Endometrial microvascular endothelial cells (primary cell): Measurements from ENCODE around the gene ARAP1. TPM values are rescaled to one million over a fixed set of nuclear protein-coding genes. Genes with fewer than 3 reads are reported as not detected.

ENCODE experiments used
- in situ Hi-C: cut with HindIII; loops from 2 replicates; pipeline ENCODE4 v1.10.0; 2017; ENCODE audit warnings: low sequenced_read_pairs, low pct_unique_long_range_greater_than_20kb; ENCODE audit errors: inconsistent ontology term
- total RNA-seq: library from RNA; depleted of rRNA; stranded (reverse); fragments of >200 nt; gene quantifications from one replicate; pipeline ENCODE4 v1.2.3, GENCODE V29; 2015; ENCODE audit errors: inconsistent ontology term

Gene ARAP1
- total RNA-seq, 1 donor from 2014 or later, result 76.5 TPM

DNA sequence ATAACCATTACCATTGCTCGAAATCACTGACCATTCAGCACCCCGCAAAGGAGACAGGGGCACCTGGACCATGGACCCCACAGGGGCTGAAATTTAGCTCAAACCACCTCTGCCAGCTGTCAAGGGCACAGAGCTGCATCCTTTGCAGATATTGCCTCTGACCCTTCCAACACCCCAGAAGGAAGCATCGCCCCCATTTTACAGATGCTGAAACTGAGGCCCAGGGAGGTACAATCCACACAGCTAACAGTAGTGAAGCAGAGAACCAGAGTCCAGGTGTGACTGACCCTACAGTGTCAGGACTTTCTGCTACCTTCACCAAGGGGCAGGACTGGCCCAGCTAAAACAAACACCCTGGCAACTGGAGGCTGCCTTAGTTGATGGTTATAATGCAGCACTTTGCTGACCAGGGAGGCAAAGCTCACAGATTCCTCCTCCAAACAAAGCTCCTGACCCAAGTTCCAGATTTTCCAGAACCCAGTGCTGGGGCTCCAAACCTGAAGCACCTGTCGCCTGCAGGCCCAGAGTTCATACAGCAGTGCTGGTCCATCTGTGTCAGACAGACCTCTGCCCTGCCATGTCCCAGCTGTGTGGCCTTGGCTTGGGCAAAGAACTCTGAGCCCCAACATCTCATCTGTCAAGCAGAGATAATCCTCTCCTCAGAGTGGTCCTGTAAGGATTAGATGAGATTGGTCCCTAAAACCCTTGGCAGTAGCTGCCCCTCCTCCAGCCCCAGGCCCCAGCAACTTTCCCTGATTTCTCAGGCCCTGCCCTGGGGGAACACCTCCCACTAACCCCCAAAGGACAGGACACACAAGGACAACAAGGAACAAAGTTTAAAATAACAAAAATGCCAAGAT is 15.2 kb upstream of the ARAP1 start:
- in situ Hi-C loops, result no loop called here

DNA sequence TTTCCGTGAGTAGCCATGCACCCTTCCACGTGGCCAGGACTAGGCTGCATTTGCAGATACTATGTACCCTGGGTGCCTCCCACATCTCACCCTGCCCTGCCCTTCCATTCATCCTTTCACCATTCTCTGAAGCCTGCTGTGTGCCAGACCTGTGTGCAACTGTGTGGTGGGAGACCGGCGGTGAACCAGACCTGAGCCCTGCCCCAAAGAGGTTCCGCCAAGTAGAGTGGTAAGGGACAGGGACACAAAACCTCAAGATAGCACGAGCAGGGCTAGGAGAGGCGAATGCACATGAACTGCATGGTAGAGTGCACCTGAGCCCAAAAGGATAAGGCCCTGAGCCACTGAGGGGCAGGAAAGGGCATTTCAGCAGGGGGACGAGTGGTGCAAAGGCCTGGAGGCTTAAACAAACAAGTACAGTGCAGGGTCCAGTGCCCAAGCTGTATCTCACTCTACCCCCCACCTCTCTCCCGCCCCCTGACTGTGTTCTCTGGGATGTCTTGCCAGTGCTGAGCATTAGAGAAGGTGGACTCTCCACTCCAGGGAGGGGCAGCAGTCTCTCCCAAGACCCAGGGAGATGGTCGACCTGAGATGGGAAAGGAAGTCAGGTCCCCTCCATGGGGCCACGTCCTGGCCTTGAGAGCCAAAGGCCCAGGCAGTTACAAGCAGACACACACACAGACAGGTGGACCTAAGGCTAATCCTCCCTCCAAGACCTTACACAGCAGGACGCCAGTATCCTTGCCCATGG is 14.1 kb upstream of the ARAP1 start:
- in situ Hi-C loops, result no loop called here

DNA sequence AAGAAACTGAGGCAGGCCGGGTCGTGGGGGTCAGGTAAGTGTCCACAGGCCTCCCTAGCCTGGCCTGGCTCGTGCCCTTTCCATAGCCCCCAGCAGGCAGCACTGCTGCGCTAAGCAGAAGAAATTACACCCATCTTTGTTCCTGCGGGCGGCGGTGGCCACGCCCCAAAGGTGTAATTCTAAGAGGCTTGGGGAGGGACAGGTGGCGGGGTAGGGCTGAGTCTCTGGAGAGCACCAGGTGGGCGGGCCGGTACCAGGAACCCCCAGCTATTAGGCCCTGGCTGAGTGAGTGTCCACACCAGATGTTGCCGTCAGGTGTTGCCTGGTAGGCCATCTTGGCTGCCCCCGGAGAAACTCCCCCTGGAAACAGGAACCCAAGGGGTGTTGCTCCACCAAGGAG is 12.3 kb upstream of the ARAP1 start:
- in situ Hi-C loops, result no loop called here

DNA sequence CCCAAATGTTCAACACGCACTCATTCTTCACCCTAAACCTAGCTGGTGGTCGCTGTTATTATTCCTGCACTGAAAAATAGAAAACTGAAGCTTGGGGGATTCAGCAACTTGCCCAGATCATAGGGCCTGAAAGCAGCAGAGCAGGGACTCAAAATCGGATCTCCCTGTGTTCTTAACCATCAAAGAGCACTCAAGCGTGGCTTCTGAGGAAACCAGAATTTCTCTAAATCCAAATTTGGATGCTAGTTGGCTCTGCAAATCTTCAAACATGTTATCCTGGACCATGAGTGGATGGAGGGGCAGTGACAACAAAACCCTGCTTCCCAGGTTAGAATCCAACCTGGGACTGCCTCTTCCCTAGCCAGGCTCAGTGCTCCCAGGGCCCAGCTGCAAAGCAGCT is 11.6 kb upstream of the ARAP1 start:
- in situ Hi-C loops, result no loop called here

DNA sequence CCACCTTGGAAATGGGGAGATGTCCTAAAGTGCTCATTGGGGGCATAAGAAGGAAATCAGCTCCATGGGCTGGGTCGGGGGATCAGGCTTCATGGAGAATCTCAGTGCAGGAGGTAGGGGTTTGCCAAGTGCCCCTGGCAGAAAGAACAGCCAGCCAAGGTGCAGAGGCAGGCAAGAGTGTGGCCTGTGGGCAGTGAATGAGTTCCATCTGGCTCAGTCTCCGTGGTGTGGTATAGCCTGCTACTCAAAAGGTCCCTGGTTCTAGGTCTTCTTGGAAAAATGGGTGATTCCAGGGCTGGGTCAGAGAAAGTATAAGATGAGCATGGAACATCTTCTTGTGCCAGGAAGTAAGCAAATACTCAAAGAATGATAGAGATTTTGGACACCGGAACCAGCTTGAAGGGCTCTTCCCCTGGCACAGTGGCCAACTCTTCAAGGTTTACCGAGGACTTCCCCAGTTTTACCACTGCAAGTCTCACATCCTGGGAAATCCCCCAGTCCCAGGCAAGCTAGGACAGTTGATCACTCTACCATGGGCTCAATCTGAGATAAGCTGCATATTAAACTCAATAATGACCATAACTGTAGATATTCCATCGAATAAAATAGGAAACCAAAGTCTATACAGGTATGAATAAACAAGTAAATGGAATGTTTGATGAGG is 10.6 kb upstream of the ARAP1 start:
- in situ Hi-C loops, result no loop called here

DNA sequence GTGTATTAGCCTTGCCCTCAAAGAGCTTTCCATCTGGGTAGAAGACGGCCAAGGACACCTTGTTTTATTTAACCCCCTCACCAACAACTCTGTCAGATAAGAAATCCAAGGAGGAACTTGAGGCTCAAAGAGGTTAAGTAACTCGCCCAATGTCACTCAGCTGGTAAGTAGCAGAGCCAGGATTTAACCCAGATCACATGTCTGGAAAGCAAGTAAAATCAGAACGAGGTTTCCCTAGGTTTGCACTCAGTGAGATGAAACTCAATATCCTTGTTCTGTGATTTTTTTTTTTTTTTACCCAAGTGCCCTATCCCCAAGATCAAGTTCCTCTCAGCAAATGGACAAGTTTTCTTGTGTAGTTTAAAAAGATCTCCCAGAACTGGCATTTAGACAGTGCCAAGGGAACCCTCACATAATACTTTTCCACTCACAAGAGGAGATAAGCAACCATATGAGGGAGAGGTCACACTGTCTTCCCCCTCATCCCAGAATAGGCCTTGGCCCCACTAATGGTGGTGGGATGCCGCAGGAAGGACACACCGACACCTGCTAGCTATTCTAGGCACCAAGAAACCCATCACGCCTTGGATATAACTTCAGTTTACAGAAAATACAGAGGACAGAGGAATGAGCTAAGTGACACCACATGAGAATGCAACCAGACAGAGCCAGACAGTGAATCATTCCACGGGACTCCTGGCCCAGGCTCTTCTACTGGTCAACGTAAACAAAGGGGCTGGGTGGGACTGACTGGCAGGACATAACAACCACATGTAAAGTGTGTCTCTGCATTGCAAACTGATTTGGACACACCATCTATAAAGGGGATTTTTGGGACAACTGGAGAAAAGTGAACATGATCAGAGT is 8.6 kb upstream of the ARAP1 start:
- in situ Hi-C loops, result no loop called here

DNA sequence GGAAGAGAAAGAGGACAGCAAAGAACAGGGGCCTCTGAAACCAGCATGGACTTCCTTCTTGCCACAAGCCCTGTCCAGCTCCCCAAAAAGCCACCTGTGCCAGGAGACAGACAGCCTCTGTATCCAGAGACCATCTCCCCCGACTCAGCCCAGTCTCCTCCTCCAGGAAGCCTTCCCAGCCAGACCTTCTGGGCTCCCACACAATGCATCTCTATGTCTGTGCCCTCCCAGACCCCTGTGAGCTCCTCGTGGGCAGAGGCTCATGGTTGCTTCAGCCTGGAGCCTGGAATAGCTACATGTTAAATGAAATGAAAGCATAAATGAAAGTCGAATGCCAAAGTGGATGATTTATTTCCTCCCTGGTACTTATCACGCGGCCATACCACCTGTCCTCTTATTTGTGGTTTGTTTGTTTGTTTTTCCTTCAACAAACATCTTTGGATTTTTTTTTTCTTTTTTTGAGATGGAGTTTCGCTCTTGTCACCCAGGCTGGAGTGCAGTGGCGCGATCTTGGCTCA is 7.3 kb upstream of the ARAP1 start:
- in situ Hi-C loops, result loop anchor here (10.0 kb wide), 1 partner anchor 55 kb away; the partner anchor contains the start of gene ATG16L2

DNA sequence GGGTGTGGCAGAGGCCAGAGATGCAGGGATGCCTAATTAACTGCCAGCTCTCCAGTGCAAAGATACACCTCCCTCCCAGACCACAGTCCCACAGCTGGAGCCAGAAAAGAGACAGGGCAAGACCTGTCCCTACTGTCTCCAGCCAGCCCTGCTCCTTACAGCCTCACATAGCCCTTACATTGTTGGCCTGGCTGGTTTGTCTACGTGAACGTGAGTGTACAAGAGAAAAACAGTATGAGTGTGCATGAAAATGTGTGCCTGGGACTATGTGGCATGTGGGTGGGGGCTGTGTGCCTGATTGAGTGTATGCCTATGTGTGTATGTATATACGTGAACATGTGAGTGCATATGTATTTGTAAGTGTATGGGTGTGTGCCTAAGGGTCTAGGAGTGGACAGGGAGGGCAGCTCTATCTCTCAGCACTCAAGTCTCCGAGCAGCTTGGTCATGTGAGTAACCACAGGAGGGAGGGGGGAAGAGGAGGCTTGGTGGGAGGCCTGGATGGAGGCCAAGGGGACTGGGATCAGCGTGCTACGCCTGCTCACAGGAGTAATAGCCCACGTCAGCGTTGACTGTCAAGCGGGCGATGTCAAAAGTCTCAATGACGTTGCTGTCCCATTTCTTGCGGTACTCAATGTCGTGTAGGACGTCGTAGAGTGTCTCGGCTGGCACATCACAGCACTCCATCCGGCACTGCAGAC is 6.6 kb upstream of the ARAP1 start:
- in situ Hi-C loops, result loop anchor here (10.0 kb wide), 1 partner anchor 56 kb away; the partner anchor contains the start of gene ATG16L2

DNA sequence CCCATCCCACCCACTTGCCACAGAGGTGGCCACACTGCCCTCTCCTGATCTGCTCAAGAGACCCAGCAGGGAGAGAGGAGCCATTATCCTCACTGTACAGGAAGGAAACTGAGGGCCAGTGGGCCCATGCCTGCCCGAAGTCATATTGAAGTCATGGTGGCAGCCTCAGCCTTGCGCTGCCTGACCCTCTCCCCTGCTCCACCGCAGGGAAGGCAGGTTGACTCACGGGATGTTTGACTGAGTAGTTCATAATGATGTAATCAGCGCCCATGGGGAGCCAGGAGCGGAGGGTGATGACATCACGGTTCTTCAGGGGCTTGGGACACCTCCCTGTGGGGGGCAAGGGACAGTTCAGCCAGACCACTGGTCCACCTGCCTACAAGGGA is 6.1 kb upstream of the ARAP1 start:
- in situ Hi-C loops, result loop anchor here (10.0 kb wide), 1 partner anchor 57 kb away; the partner anchor contains the start of gene ATG16L2

DNA sequence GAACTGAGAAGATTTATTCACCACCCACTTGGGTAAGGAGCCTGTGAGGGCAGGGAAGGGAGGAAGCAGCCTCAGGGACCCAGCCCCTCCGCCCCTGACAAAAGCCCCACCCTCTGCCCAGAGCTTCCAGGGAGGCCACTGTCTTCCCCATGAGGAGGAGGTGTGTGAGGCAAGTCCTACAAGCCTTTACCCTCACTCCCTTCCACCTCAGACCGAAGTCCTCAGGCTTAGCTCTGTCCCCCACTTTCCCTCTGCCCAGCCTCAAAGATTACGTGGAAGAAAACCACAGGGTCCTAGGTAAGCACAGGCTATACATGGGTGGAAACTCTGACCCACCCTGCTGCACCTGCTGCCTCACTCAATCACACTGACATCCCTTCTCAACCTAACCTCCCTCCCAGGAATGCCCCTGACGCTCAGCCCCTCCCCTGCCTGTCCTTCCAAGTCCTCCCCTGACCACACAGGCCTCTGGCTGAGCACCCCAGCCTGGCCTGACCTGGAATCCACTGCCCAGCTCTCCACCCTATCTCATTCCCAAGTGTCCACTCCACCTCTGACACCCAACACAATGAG is 3.6 kb upstream of the ARAP1 start:
- in situ Hi-C loops, result loop anchor here (10.0 kb wide), 1 partner anchor 59 kb away; the partner anchor contains the start of gene ATG16L2

DNA sequence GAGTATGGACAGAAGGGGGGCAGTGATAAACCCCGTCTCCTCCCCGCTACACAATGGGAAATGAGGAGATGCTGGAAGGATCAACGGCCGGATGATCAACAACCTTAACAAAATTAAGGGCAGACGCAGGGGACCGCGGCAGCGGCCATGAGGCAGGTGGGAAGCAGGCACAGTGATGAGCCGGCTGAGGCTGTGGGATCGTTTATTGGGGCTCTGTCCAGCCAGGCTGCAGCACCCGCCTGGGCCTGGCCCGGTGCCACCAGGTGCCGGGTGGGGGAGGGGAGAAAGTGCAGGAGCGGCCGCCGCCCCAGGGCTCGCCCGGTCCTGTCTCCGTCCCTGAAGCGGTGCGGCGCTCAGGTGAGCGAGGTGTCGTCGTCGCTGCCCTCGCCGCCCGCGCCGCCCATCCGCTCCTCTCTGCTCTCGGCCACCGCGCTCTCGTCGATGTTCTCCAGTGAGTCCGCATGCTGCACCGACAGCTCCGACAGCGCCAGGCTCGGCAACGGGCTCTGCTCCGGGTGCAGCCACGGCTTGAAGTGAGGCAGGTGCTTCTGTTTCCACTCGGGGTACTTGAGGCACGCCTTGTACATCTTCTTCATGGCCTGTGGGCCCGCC is 2.4 kb upstream of the ARAP1 start:
- in situ Hi-C loops, result loop anchor here (10.0 kb wide), 1 partner anchor 60 kb away; the partner anchor contains the start of gene ATG16L2

DNA sequence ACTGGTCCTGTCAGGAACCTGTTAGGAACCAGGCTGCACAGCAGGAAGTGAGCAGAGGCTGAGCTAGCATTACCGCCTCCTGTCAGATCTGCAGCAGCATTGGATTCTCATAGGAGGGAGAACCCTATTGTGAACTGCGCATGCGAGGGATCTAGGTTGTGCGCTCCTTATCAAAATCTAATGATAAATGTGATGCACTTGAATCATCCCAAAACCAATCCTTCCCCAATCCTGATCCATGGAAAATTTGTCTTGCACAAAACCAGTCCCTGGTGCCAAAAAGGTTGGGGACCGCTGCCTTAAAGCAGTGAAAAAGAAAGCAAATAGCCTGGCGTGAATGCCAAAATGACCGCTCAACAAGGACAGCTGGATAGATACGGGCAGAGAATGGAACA is 1.9 kb upstream of the ARAP1 start:
- in situ Hi-C loops, result loop anchor here (10.0 kb wide), 1 partner anchor 61 kb away; the partner anchor contains the start of gene ATG16L2

DNA sequence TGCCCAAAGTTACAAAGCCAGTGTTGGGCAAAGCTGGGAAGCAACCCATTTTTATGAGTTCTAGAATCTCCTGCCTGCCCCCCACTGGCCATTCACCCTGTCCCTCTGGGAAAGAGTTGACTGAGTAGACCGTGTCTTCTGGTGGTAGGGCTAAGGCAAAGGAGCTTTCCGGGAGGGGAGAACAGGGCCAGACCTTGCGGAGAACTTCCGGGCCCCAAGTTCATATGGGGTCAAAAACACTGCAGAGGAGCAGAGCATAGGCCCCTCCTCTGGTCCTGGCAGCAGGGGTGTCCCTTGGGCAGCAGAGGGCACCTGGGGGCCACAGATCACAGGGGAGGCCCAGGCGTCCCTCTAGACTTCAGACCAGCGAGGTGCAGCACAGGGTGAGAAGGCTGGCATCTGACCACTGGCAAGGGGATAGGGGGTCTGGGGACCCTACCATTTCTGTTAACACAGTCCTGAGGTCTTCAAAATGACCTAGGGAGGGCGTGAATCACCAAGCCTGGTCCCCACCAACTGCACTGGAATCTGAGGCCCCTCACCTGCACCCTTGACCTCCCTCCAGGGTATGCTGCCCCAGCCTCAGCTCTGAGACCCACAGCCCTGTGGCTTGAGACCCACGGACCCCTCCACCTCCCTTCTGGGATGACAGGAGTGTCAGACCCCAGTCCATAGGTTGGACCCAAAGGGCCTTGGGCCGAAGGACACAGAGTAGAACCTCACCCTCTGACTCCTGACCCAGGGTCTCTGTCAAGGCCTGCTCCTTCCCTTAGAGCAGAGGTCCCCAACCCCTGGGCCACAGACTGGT is 1.3 kb upstream of the ARAP1 start:
- in situ Hi-C loops, result loop anchor here (10.0 kb wide), 1 partner anchor 61 kb away; the partner anchor contains the start of gene ATG16L2

DNA sequence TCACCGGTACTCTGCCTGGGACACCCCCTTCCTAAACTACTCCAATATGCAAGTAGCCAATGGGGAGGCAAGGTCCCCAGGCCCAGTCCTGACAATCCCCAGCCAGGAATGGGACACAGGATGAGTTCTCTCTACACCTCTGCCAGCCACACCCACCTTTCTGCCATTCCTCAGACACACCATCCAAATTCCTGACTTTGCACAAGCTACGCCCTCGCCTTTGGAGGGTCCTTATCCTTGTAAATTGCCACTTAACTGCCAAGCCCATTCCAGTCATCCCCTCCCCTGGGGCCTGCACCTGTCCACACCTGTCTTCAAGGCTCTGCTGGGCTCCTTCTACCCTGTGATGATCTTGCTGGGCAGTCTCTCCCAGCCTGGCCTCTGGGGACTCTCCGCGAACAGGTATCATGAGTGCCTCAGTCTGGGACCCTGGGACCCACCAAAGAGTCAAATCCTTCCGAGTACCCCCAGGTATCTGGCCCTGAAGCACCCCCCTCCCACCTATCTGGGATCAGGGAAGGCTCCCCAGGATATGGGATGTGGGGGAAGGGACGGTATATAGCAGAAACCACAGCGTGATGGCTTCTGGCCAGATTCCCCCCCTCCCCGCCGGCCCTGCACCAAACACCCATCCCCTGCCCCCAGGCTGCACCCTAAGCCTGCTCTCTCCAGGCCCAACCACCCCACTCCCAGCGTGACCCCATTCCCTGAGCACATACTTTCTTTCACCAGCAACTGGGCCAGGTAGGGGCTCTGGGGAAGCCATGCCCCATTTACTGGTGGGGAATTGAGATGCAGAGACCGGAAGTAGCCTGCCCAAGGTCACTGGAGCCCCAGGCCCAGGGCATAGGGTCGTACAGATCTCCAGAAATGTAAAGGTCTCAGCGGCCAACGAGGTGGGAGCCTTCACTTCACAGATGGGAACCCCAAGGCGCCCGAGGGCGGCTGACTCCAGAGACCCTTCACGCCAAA is 806 bp downstream of the ARAP1 start:
- in situ Hi-C loops, result loop anchor here (10.0 kb wide), 1 partner anchor 63 kb away; the partner anchor contains the start of gene ATG16L2
